SU-DHL-6 (cell line): ENCODE results near the gene MGMT.
"Not testable (repeated sequence)": the region's sequence is repeated elsewhere in the genome, so short reads cannot be mapped to it uniquely, and the experiment has no call there.

ENCODE experiments used
- H2AFZ ChIP-seq: fragments of 200-600 bp; sonication (generic); 2 replicates; pipeline ENCODE4 v1.6.1; 2014; ENCODE audit warnings: low read depth, mild to moderate bottlenecking, moderate library complexity, mixed read lengths, antibody characterized with exemption, low read length; ENCODE audit not compliant: severe bottlenecking
- H3F3A ChIP-seq: fragments of 200-600 bp; shearing (Covaris generic); 2 replicates; pipeline ENCODE4 v1.6.0; 2016; ENCODE audit warnings: antibody characterized with exemption, mild to moderate bottlenecking; ENCODE audit not compliant: insufficient read depth
- H3K27ac ChIP-seq: fragments of 200-600 bp; sonication (generic); 2 replicates; pipeline ENCODE4 v1.5.1; 2016; ENCODE audit warnings: low read depth, mild to moderate bottlenecking, low read length, moderate library complexity, mixed read lengths
- H3K27me3 ChIP-seq: fragments of 200-600 bp; sonication (generic), shearing (Covaris generic); 2 replicates; pipeline ENCODE4 v1.6.0; 2014; ENCODE audit warnings: mild to moderate bottlenecking, low read length
- H3K36me3 ChIP-seq: fragments of 200-600 bp; sonication (generic); 2 replicates; pipeline ENCODE4 v1.6.1; 2014; ENCODE audit warnings: mild to moderate bottlenecking, low read length, mixed read lengths
- H3K4me2 ChIP-seq: fragments of 300-600, 200-600 bp; shearing (Covaris generic), sonication (generic); 2 replicates; pipeline ENCODE4 v1.6.0; 2014; ENCODE audit warnings: low read length, low read depth, mild to moderate bottlenecking; ENCODE audit not compliant: poor library complexity, severe bottlenecking
- H3K4me3 ChIP-seq: fragments of 200-600 bp; sonication (generic); 2 replicates; pipeline ENCODE4 v1.5.1; 2014; ENCODE audit warnings: antibody characterized with exemption, low read length, mild to moderate bottlenecking, mixed read lengths; ENCODE audit not compliant: insufficient read depth, poor library complexity, severe bottlenecking
- H3K79me2 ChIP-seq: fragments of 200-600 bp; sonication (generic); 2 replicates; pipeline ENCODE4 v1.6.1; 2014; ENCODE audit warnings: mild to moderate bottlenecking, low read length, moderate library complexity; ENCODE audit not compliant: insufficient read depth
- H3K9ac ChIP-seq: fragments of 200-600 bp; sonication (generic); 2 replicates; pipeline ENCODE4 v1.7.0; 2014; ENCODE audit warnings: mild to moderate bottlenecking, low read length
- H3K9me2 ChIP-seq: fragments of 200-600 bp; sonication (generic); replicated peaks from 2 replicates; pipeline ENCODE4 v1.6.1; 2014; ENCODE audit warnings: low read length; ENCODE audit not compliant: insufficient read depth
- H3K9me3 ChIP-seq: fragments of 200-600 bp; sonication (generic); 2 replicates; pipeline ENCODE4 v1.6.1; 2014; ENCODE audit warnings: low read length, mixed read lengths; ENCODE audit not compliant: insufficient read depth
- H4K20me1 ChIP-seq: fragments of 200-600 bp; sonication (generic); 2 replicates; pipeline ENCODE4 v1.6.1; 2014; ENCODE audit warnings: low read depth, mild to moderate bottlenecking, antibody characterized with exemption, low read length, moderate library complexity, mixed read lengths
- CTCF ChIP-seq: fragments of 200-600 bp; sonication (generic); IDR thresholded peaks from one replicate; pipeline ENCODE4 v1.5.1; 2017; ENCODE audit warnings: antibody characterized with exemption, mild to moderate bottlenecking, low read length, moderate library complexity; ENCODE audit not compliant: insufficient read depth, poor library complexity, severe bottlenecking
- EZH2phosphoT487 ChIP-seq: fragments of 200-600 bp; sonication (generic), shearing (Covaris generic); conservative IDR thresholded peaks from 2 replicates; pipeline ENCODE4 v1.6.1; 2018; ENCODE audit warnings: mild to moderate bottlenecking, antibody characterized with exemption, low read length, moderate library complexity, mixed read lengths

MGMT gene

GRCh38 chr10:129426606-129427005, 40.4 kb upstream of the MGMT start:
- no peak overlapping the region for H2AFZ ChIP-seq
- no peaks in the 10 kb centered on the region for H3K27me3 ChIP-seq
- H3K27ac ChIP-seq = no peak overlapping the region
- no peak overlapping the region for H3K9ac ChIP-seq
- no peaks in the 10 kb centered on the region for H4K20me1 ChIP-seq
- TF ChIP-seq EZH2phosphoT487 (no peak), CTCF (no peak)
- H3K4me3 ChIP-seq = no peak overlapping the region
- no peaks in the 10 kb centered on the region for H3K9me2 ChIP-seq
- H3F3A ChIP-seq = no peaks in the 10 kb centered on the region
- no peaks in the 10 kb centered on the region for H3K36me3 ChIP-seq
- H3K9me3 ChIP-seq = no peaks in the 10 kb centered on the region
- no peaks in the 10 kb centered on the region for H3K79me2 ChIP-seq
- no peak overlapping the region for H3K4me2 ChIP-seq

- TF ChIP-seq EZH2phosphoT487 = no peak
- no peak for TF ChIP-seq CTCF
Observed at GRCh38 chr10:129433266-129433665, 33.8 kb upstream of the MGMT start.

GRCh38 chr10:129435724-129436123, 31.3 kb upstream of the MGMT start:
- H3K27me3 ChIP-seq, H3K27ac ChIP-seq, H3K9me2 ChIP-seq: not testable (repeated sequence)

More at GRCh38 chr10:129433266-129433665, 33.8 kb upstream of the MGMT start:
- no peaks in the 10 kb centered on the region for H3K27me3 ChIP-seq
- H2AFZ ChIP-seq = no peak overlapping the region
- no peak overlapping the region for H3K9ac ChIP-seq
- no peaks in the 10 kb centered on the region for H3F3A ChIP-seq
- H3K9me3 ChIP-seq = no peaks in the 10 kb centered on the region
- no peaks in the 10 kb centered on the region for H4K20me1 ChIP-seq
- H3K27ac ChIP-seq = no peak overlapping the region
- no peaks in the 10 kb centered on the region for H3K9me2 ChIP-seq
- H3K79me2 ChIP-seq = no peaks in the 10 kb centered on the region
- no peaks in the 10 kb centered on the region for H3K36me3 ChIP-seq
- H3K4me2 ChIP-seq = no peak overlapping the region
- no peak overlapping the region for H3K4me3 ChIP-seq

GRCh38 chr10:129438024-129438423, 29.0 kb upstream of the MGMT start:
- no peak overlapping the region for H3K9ac ChIP-seq
- H3K4me3 ChIP-seq = no peak overlapping the region
- H3K27ac ChIP-seq = no peak overlapping the region
- TF ChIP-seq CTCF (no peak), EZH2phosphoT487 (no peak)
- H4K20me1 ChIP-seq = no peaks in the 10 kb centered on the region
- H3K79me2 ChIP-seq = no peaks in the 10 kb centered on the region
- no peaks in the 10 kb centered on the region for H3K36me3 ChIP-seq
- no peaks in the 10 kb centered on the region for H3K9me3 ChIP-seq
- no peaks in the 10 kb centered on the region for H3F3A ChIP-seq
- no peaks in the 10 kb centered on the region for H3K9me2 ChIP-seq
- H2AFZ ChIP-seq = no peak overlapping the region
- no peak overlapping the region for H3K4me2 ChIP-seq
- H3K27me3 ChIP-seq = no peaks in the 10 kb centered on the region

More at GRCh38 chr10:129435724-129436123, 31.3 kb upstream of the MGMT start:
- H3K9me3 ChIP-seq, H4K20me1 ChIP-seq, H3K4me2 ChIP-seq, H3K36me3 ChIP-seq, H3K9ac ChIP-seq, H3F3A ChIP-seq, H3K79me2 ChIP-seq, H3K4me3 ChIP-seq, H2AFZ ChIP-seq: not testable (repeated sequence)
